C4-2B (cell line): ENCODE data around the gene SNED1.

Experiments used
- ZFX ChIP-seq: fragments of 450-650 bp; IDR thresholded peaks from 2 replicates; pipeline ENCODE4 v1.6.1; 2017
- TF ChIP-seq, protein P1 (sequence below): fragments of 450-650 bp; conservative IDR thresholded peaks from 2 replicates; pipeline ENCODE4 v1.5.1; 2017; ENCODE audit warnings: mild to moderate bottlenecking

DNA sequence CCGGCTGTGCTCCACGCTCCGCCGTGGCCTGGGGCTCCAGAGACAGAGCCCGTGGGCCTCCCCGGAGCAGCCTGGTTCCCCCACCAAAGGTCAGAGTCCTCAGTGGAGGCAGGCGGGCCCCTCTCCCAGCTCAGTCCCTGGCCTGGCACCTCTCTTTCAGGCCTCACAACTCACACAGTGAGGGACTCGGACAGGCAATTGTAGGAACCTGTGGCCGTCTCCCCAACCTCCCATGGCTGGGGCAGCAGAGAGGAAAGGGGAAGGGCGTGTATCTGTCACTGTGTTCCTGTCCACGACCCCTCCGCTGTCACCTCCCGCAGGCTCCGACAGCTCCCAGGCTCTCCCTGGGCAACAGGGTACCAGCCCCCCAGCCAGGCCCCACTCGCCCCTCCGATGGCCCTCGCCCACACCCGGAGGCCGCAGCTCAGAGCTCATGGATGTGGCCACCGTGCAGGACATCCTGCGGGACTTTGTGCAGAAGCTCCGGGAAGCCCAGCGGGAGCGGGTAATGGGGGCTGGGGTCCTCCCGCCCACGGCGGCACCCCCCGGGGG lies 32.4 kb upstream of the SNED1 start:
- TF ChIP-seq, protein P1, sequence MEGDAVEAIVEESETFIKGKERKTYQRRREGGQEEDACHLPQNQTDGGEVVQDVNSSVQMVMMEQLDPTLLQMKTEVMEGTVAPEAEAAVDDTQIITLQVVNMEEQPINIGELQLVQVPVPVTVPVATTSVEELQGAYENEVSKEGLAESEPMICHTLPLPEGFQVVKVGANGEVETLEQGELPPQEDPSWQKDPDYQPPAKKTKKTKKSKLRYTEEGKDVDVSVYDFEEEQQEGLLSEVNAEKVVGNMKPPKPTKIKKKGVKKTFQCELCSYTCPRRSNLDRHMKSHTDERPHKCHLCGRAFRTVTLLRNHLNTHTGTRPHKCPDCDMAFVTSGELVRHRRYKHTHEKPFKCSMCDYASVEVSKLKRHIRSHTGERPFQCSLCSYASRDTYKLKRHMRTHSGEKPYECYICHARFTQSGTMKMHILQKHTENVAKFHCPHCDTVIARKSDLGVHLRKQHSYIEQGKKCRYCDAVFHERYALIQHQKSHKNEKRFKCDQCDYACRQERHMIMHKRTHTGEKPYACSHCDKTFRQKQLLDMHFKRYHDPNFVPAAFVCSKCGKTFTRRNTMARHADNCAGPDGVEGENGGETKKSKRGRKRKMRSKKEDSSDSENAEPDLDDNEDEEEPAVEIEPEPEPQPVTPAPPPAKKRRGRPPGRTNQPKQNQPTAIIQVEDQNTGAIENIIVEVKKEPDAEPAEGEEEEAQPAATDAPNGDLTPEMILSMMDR: no peak
- no peak for TF ChIP-seq ZFX
